NCI-H2196 treated with DMSO at 0.1 percent for 48 hours (cell line): ENCODE results near the gene FZD1.

Source experiments
- DNase-seq: peaks from one replicate; lab custom pipeline; 2025; ENCODE audit not compliant: unreplicated experiment; lab: John Stamatoyannopoulos, UW

Gene FZD1

DNA sequence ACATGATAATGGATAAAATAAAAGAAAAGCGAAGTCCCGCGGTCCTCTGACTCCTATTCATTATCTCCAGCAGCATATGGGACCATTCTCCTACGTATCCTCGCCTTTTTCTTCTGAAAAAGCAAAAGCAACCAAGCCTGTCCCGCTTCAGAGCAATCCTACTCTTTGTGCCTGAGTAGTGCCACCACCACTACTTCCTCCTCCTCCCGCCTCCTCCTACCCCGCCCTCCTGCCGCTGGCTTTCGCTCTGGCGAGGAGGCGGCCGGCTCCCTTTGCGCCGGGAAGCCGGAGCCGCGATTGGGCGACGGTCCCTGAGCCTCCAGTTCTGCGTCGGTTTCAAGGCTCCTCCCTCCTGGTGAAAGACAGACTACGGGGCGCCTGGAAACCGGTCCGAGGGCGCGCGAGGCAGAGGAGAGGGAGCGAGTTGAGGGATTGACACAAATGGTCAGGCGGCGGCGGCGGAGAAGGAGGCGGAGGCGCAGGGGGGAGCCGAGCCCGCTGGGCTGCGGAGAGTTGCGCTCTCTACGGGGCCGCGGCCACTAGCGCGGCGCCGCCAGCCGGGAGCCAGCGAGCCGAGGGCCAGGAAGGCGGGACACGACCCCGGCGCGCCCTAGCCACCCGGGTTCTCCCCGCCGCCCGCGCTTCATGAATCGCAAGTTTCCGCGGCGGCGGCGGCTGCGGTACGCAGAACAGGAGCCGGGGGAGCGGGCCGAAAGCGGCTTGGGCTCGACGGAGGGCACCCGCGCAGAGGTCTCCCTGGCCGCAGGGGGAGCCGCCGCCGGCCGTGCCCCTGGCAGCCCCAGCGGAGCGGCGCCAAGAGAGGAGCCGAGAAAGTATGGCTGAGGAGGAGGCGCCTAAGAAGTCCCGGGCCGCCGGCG is at the start of gene FZD1:
Gene FZD1 (plus strand): TSS at position 388 of the 878 bp plus-strand sequence. CDS start 448 bp downstream, at position 836.
- peak; percentile 98 for DNase-seq

DNA sequence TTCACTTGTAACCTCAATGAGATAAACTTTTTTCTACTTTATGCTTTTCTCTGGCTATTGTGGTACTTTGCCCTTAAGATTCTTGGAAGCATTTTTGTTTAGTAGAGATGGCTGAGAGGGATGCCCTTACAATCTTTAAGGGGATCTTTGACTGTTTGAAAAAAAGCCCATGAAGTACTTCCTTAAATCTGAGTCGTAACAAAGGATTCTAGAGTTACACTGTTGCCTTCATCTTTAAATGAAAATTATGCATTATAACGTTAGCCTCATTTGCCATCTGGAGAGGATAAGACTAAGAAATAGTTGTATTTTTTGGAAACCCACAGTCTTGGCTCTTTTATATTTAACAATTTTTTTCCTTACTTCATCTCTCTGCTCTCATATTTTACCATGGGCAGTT is 37.8 kb upstream of the FZD1 start:
- DNase-seq = no peak

DNA sequence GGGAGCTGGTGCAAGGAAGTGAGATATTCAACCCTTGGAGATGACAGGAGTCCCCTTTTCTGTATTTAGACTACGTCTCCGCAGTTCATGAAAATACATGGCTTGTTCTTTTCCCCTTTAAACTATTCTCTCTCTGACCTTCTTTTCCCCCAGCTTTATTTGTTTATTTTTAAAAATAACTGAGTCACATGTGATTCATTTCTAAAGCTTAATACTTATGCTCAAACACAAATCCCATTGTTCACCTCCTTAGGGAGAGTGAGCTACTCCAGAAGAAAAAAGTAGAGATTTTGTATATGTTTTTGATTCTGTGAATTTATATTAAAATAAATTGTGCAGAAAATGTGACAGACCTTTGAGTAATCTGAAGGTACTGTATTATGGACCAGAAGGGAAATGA is 35.9 kb upstream of the FZD1 start:
- DNase-seq = no peak

DNA sequence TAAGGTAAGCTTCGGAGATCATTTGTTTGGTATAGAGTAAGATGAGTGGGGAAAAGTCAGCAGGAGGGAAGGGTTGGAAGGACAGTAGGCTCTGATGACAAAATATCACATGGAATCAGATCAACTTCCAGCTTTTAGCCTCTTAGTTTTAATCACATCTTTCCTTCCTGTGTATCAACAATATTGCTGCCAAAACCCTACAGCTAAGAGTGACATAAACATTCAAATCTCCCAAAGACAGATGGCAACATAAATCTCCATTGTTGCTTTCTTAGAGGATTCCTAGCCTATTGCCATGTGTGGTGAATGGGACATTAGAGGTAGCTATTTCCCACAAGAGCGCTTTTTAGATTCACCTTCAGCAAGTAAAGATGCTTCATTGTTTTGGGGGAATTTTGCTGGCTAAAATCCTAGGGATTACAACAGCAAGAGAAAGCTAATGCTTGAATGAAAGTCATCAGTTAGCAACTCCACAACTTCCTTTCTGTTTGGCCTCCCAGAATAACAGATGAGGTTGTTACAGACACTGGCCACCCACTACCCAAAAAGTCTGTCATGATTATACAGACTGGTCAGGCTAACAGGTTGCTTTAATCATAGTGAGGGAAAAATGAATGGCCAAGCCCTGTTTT is 35.2 kb upstream of the FZD1 start:
- DNase-seq = no peak

DNA sequence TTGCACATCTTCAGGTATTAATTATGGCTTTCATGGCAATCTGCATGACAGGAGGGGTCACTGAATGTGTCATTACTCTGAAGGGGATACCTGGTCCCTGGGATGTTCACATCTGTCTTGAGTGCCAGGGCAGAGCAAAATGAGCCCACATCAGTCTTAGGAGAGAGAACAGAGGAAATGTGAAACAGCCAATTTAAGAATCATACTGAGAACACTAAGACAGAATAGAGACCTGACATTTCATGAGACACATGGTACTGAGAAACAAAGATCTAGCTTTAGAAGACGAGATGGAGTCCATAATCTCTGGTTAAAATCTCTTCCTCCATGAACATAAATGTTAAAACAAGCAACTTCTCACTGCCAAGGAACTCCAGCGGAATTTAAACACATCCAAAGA is 34.1 kb upstream of the FZD1 start:
- no peak for DNase-seq

DNA sequence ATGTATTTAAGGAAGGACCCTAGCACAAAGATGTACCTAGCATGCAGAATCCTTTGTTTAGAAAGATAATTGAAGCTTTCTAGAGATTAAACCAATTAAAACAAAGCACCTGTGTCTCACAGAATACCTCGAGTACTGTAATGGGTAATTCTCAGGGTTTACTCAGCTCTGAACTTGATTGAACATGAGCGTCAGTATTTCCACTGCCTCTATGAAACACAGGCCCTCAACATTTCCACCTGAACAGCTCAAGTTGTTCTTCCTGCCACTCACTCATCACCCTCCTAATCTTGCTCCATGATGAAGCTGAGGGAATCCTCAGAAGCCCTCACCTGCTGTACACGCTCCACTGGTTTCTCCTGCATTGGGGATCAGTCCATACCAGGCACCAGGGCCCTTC is 33.7 kb upstream of the FZD1 start:
- no peak for DNase-seq

DNA sequence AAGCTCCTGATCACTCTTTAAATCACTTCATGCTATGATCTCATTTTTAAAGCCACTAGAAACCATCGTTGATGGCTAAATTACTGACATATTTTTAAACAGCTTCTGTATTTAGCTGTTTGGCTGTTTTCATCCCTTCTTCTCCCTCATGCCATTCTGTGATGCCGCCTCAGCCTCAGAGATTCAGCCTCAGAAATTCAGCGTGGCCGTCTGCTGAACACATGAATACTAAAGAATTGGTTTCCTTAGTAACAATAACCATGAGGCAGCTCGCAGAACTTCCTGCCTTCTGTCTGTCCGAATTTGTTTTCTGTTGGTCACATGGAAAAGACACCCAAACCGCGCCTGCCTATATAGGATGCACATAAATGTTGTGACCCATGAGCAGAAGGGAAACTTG is 31.0 kb upstream of the FZD1 start:
- DNase-seq = no peak

DNA sequence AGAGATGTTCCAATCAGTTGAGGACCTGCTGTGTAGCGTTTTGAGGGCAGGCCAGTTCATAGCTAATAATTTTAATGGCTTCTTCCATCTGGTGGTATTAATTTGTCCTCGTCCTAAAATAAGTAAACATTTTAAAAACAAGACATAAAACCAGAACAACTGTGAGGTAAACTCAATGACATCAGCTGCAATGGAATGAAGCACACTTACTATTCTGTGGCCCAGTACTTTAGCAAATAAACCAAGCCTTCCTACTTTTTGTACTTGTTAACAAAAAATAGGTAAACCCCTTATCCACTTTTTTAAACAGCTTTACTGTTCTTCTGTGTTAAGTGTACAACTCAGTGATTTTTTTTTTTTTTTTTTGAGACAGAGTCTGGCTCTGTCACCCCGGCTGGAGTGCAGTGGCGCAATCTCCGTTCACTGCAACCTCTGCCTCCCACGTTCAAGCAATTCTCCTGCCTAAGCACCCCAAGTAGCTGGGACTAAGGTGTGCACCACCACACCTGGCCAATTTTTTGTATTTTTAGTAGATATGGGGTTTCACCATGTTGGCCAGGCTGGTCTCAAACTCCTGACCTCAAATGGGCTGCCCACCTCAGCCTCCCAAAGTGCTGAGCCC is 28.9 kb upstream of the FZD1 start:
- DNase-seq = no peak

DNA sequence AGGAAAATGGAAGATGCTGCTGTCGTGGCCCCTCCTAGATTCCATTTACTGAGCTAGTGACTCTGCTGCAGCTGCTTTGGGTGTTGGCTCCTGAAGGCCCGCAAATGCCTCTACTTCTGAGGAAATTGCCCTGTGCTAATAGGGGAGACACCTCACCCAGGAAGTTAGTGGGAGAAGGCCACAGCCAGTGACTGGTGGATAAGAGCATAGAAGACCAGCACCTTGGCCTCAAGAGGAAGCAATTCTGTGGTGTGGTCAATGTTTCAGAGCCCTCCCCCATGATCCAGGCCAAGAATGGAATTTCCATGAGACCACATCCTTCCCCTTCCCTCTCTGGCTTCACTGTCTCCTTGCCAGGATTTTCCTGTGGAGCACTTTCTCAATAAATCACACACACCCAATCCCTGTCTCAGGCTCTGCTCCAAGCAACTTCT is 25.0 kb upstream of the FZD1 start:
- no peak for DNase-seq

DNA sequence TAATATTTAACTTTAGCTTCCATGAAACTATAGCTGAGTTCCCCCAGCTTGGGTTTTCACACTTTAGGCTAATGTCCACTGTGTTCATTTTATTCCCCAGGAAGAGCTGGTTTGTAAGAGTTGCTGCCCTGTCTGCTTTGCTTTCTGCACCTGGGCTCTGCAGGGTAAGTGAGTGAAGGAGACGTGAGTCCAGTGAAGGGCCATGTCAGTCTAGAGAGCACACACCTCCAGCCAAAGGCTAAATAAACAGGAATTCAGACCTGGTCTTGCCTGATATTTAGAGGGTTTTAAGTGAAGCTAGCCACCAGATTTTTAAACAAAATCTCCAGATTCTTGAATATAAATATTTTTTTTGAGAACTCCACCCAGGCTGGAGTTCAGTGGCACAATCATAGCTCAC is 24.5 kb upstream of the FZD1 start:
- no peak for DNase-seq

DNA sequence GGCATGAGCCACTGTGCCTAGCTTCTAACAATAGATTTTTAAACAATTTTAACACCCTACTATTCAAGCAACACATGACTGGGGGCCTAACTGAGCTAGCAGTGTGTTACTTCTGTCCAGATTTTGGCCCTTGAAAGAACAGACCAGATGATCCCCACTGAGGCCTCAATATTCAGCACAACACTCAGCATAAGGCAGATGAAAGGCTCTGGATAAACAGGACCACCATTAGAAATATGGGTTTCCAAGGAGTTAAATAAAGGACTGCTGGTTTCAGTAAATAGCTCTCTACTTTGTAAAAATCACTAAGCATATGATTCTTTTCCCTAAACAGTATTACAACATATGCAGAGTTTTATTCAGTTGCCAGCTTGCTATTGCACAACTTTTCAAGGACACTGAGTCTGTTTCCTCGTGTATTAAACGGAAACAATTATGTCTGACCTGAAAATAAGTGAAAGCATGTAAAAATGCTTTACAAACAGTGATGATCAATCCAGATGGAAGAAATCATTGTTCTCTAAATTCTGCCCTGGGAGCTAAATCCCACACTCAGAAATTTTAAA is 23.8 kb upstream of the FZD1 start:
- DNase-seq = no peak

DNA sequence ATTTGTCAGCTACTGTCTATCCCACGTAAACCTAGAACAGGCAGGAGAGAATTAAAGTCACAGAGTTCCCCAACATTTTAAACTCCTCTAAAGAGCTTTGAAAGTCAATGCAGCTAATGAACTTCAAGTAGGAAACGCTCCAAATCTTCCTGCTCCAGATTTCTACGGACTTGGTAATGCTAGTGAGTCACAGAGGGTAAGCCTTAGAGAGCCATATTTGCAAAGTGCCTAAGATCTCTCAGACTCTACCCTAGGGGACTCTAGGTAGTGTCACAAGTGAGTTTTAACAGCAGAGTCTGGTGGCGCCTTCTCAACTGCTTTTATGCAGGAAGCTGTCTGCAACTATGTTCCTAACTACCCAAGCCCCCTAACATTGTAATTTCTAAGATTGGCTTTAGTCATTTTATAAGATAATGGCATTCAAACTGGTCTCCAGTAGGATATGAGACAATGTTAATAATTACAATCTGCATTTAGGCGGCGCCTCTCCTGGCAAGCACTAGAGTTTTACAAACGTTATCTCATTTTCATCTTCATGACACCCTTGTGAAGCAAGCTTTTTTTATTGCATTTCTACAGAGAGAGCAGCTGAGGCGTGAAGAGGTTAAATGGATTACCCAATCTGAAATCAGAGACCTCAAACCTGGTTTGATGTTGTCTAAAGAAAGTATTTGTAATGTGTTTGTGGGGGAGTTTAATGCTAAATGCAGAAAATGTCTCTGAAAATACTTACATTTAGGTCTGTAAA is 22.0 kb upstream of the FZD1 start:
- DNase-seq = no peak

DNA sequence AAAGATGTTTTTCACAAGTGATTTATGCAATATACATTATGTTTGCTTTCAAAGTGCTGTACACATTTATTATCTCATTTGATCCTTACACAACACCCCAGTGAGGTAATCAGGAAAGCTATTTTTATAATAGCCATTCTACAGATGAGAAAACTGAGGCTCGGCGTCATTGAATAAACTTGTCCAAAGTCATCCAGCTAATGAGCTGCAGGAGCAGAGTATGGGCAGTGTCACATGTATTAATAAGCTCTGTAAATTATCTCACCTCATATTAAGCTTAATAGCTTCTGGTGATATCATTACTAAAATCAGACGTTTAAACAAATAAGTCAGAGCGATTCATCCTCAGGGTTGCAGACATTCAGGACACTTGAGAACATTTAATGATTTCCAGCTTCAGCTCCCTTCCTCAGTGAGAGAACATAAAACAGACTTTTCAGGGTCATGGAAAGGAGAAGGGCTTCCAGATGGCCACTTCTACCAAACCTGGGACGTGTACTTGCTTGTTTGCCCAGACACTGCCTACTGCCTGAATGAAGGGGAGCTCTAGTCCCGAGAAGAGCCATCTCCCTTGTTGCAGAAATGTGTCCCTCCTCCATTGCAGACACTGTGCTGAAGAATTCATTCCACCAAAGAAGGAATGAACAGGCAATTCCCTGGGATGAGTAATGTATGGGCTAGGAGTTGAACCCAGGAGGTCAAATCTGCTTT is 20.5 kb upstream of the FZD1 start:
- no peak for DNase-seq

DNA sequence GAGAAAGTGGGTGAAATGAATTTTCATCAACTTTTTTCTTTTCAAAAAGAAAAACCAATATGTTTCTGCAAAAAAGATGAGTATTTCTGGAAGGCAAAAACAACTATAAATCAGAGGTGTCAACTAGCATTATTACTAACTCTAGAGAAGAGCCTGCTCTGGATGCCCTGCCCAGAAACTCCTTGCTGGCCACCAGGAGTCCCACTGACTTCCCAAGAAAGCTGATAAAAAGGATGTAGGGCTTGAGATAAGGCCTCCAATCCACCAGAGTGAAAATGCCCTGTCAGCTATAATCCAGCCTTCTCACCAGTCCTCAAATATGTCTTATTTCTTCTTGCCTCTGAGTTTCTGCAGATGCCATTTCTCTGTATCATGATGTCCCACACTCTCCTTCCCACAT is 16.7 kb upstream of the FZD1 start:
- DNase-seq = no peak

DNA sequence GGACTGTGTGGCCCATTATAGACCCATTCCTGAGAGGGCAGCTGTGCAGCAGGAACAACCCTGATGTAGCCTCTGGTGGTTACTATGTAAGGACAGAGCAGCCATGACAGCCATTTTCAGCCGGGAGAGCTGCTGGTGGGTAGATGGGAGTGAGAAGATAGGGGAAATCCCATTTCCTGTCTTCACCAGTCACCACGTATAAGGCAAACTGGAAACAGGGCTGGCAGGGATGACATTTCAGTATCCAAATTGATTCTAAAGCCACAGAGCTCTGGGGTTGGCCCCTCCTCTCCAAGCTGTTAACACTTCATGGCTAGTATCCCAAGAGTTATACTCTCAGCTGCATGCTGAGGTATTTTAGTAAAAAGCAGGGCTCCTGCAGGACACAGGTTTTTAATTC is 15.2 kb upstream of the FZD1 start:
- no peak for DNase-seq

DNA sequence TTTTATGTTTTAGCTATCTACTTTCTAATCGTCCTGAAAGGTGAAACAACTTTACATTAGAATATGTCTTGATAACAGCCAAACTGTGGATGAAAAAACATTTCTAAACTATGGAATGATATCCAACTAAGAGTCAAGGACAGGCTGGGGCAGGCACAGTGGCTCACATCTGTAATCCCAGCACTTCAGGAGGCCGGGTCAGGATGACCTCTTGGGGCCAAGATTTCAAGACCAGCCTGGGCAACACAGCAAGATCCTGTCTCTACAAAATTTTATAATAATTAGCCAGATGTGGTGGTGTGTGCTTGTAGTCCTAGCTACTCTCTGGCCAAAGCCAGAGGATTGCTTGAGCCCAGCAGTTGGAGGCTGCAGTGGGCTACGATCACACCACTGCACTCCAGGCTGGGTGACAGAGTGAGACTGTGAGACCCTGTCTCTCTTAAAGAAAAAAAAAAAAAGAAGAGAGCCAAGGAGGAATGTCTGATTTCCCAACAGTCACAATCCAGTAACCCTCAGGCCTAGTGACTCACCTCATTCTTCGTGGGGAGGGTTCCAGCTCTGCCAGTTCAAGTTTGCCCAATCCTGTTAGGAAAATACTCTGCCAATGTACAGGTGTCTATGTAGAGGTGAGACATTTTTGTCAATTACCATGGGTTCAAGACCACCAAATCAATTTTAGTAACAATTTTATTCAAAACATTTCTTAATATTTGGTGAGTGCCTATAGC is 14.6 kb upstream of the FZD1 start:
- DNase-seq = no peak

DNA sequence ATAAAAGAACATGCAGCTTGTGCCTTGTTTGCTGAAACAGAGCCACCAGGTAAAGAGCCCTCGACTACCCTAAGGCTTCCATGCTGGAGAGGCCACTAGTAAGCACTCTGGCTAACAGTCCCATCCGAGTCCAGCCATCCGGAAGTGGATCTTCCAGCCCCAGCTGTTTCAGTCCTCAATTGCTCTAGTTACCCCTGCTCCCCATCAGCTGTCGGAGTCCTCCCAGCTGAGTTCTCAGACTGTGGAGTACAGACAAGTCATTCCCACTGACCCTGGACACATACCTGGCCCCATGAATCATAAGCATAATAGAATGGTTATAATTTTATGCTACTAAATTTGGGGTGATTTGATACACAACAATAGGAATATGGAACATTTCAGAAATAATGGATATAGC is 13.5 kb upstream of the FZD1 start:
- no peak for DNase-seq

DNA sequence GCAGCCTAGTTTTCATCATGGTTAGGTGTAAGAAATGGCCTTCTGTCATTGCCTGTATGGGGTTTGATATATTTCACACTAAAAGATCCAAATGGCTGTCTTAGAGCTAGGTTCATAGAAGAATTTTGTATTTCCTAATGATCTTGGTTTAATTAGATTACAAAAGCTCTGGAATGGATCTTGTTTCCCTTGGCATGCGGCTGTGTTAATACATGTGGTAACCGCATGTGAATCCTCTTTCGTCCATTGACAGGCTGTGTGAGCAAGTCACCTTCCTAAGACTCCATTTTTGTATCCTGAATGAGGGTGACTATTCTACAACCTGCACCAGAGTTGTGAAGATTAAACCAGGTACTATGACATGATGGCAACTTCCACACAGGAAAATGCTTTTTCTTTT is 12.4 kb upstream of the FZD1 start:
- no peak for DNase-seq

DNA sequence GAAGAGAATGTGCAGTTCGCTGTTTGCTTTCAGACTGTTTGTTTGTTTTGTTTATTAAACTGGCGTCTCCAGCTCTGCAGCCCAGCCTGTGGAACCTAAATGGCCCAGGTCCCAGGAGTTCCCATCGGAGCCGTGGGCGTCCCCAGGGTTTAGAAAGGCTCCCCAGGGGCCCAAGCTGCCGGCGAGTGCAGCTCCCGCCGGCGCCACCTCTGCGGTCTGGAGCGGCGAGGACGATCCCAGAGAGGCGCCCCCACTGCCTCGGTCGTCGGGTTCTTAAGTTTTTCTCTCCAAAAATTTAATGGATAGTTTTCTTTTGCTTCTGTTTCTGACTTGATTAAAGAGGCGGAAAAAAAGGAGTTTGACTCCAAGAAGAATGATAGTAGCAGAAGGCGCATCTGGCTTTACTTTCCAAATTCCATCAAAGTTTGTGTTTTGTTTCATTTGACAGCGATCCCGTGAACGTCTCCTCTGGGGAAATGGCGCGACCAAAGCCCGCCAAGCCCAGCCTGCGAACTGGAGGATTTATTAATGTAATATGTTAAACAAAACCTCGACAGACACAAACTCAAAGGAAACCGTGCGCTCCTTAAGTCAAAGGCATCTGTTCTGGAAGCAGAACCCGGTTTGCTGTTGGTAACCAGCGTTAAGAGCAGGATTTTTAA is 718 bp upstream of the FZD1 start:
- no peak for DNase-seq
